SH-SY5Y (cell line): Measurements from ENCODE around the gene RCBTB2.

Experiments
- GATA2 ChIP-seq: IDR thresholded peaks from 2 replicates; pipeline ENCODE4 v1.6.1; 2011; ENCODE audit warnings: mild to moderate bottlenecking, low read depth, low read length
- GATA3 ChIP-seq: IDR thresholded peaks from 2 replicates; pipeline ENCODE4 v1.6.1; 2011; ENCODE audit warnings: low read depth, mild to moderate bottlenecking, low read length, moderate library complexity

DNA sequence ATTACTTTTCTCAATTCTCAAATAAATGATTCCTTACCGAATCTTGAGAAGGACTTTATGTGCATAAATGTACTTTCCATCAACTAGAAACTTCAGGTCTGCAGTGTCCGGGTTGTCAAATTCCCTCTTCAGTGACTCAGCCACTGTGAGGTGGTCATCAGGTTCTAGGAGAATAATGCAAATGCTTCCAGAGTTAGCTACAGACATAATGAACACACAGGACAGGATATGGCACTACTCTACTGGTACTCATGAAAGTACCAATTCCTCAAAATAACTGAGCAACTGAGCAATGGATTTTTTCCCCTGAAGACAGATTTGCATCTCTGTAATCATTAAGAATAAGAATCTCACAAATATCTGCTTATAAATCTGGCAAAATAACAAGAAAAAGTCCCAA lies 31.2 kb downstream of the RCBTB2 start:
- TF ChIP-seq GATA3 = no peak
- TF ChIP-seq GATA2 = no peak
